GM23338 (cell line): Measurements from ENCODE around the gene GTF2A2. TPM values are rescaled to one million over a fixed set of nuclear protein-coding genes. Genes with fewer than 3 reads are reported as not detected.
A peak's percentile ranks its signal among the peaks of the same experiment; 100 is the strongest.
"Not testable (repeated sequence)": the region's sequence is repeated elsewhere in the genome, so short reads cannot be mapped to it uniquely, and the experiment has no call there.

ENCODE experiments used
- ATAC-seq: fragments of 200-7000 bp; cut with Tn5 transposase; 3 replicates; pipeline ENCODE4 v1.9.1; 2020
- DNase-seq: peaks from one replicate; pipeline ENCODE4 v3.0.0-alpha.2; 2015; ENCODE audit warnings: low spot score
- H2AFZ ChIP-seq: fragments of 200-600 bp; sonication (generic); 2 replicates; pipeline ENCODE4 v1.8.0; 2016; ENCODE audit warnings: antibody characterized with exemption, mild to moderate bottlenecking, moderate library complexity
- H3F3A ChIP-seq: fragments of 200-600 bp; sonication (generic); replicated peaks from 2 replicates; pipeline ENCODE4 v1.8.0; 2017; ENCODE audit warnings: antibody characterized with exemption, mixed run types, low read depth
- H3K27ac ChIP-seq: fragments of 200-600 bp; sonication (generic); 2 replicates; pipeline ENCODE4 v1.6.1; 2016; ENCODE audit warnings: low read depth
- H3K27me3 ChIP-seq: fragments of 200-600 bp; sonication (generic); 2 replicates; pipeline ENCODE4 v1.8.0; 2016; ENCODE audit warnings: mild to moderate bottlenecking, mixed run types, moderate library complexity; ENCODE audit not compliant: insufficient read depth
- H3K36me3 ChIP-seq: fragments of 200-600 bp; sonication (generic); 2 replicates; pipeline ENCODE4 v1.8.0; 2016; ENCODE audit warnings: mild to moderate bottlenecking; ENCODE audit not compliant: insufficient read depth
- H3K4me1 ChIP-seq: fragments of 200-600 bp; sonication (generic); 2 replicates; pipeline ENCODE4 v1.8.0; 2016; ENCODE audit warnings: mild to moderate bottlenecking, moderate library complexity; ENCODE audit not compliant: insufficient read depth
- H3K4me2 ChIP-seq: fragments of 200-600 bp; sonication (generic); 2 replicates; pipeline ENCODE4 v1.7.1; 2017; ENCODE audit warnings: mixed run types
- H3K4me3 ChIP-seq: fragments of 200-600 bp; sonication (generic); 2 replicates; pipeline ENCODE4 v1.6.1; 2016; ENCODE audit warnings: mixed run types
- H3K79me2 ChIP-seq: fragments of 200-600 bp; sonication (generic); replicated peaks from 2 replicates; pipeline ENCODE4 v1.8.0; 2017; ENCODE audit warnings: mild to moderate bottlenecking; ENCODE audit not compliant: insufficient read depth
- H3K9me2 ChIP-seq: fragments of 200-600 bp; sonication (generic); 2 replicates; pipeline ENCODE4 v1.8.0; 2017; ENCODE audit not compliant: insufficient read depth
- H4K20me1 ChIP-seq: fragments of 200-600 bp; sonication (generic); replicated peaks from 2 replicates; pipeline ENCODE4 v1.8.0; 2017; ENCODE audit warnings: mild to moderate bottlenecking; ENCODE audit not compliant: insufficient read depth
- H3K27ac Mint-ChIP-seq: 2 replicates; pipeline ENCODE4 v1.8.0; 2020; ENCODE audit warnings: inconsistent platforms, mild to moderate bottlenecking, moderate library complexity, mixed read lengths
- H3K27me3 Mint-ChIP-seq: 3 replicates; pipeline ENCODE4 v1.8.0; 2022; ENCODE audit warnings: low read depth, mild to moderate bottlenecking, moderate library complexity, mixed read lengths, inconsistent platforms; ENCODE audit not compliant: insufficient read depth, poor library complexity
- H3K36me3 Mint-ChIP-seq: 3 replicates; pipeline ENCODE4 v1.8.0; 2021; ENCODE audit warnings: low read depth, mild to moderate bottlenecking, inconsistent platforms, moderate library complexity, mixed read lengths
- H3K4me1 Mint-ChIP-seq: 3 replicates; pipeline ENCODE4 v1.8.0; 2020; ENCODE audit warnings: mild to moderate bottlenecking, inconsistent platforms, mixed read lengths
- H3K4me3 Mint-ChIP-seq: 3 replicates; pipeline ENCODE4 v1.8.0; 2021; ENCODE audit warnings: moderate library complexity, mild to moderate bottlenecking, inconsistent platforms, mixed read lengths
- H3K9me3 Mint-ChIP-seq: 3 replicates; pipeline ENCODE4 v1.8.0; 2020; ENCODE audit warnings: moderate library complexity, mild to moderate bottlenecking, inconsistent platforms, mixed read lengths
- EZH2phosphoT487 ChIP-seq: fragments of 200-600 bp; sonication (generic); IDR thresholded peaks from one replicate; pipeline ENCODE4 v1.8.1; 2018; ENCODE audit warnings: antibody characterized with exemption; ENCODE audit not compliant: unreplicated experiment
- JUNB ChIP-seq: IDR thresholded peaks from one replicate; pipeline ENCODE4 v1.6.1; 2016; ENCODE audit warnings: antibody characterized with exemption; ENCODE audit not compliant: unreplicated experiment
- NANOG ChIP-seq: IDR thresholded peaks from 2 replicates; pipeline ENCODE4 v1.6.1; 2016; ENCODE audit warnings: antibody characterized with exemption, borderline replicate concordance
- STAT1 ChIP-seq: IDR thresholded peaks from one replicate; pipeline ENCODE4 v1.6.1; 2016; ENCODE audit warnings: antibody characterized with exemption; ENCODE audit not compliant: unreplicated experiment
- ZNF331 ChIP-seq: fragments of 250-450 bp; sonication (Bioruptor Pico); IDR thresholded peaks from 2 replicates; pipeline ENCODE4 v1.5.0; 2020; ENCODE audit warnings: low read depth, mild to moderate bottlenecking, moderate library complexity
- polyA plus RNA-seq: library from polyadenylated mRNA; unstranded; fragments of >200 nt; fragmentation: Nextera tagmentation; extraction: Ambion mirVana; gene quantifications from 2 replicates; pipeline ENCODE4 v1.2.1, GENCODE V29; 2016
- total RNA-seq: library from RNA; depleted of rRNA; stranded (reverse); fragments of >200 nt; shearing (Covaris generic); gene quantifications from 2 replicates; pipeline ENCODE4 v1.2.3, GENCODE V29; 2014
- TF ChIP-seq, protein P1 (sequence below): IDR thresholded peaks from 2 replicates; pipeline ENCODE4 v1.6.1; 2016; ENCODE audit warnings: antibody characterized with exemption
- TF ChIP-seq, protein P2 (sequence below): IDR thresholded peaks from one replicate; pipeline ENCODE4 v1.6.1; 2018; ENCODE audit warnings: antibody characterized with exemption; ENCODE audit not compliant: unreplicated experiment

GTF2A2 gene
- total and polyA plus RNA-seq, 2 experiments from 2014 or later = 45.9 to 424 TPM

DNA sequence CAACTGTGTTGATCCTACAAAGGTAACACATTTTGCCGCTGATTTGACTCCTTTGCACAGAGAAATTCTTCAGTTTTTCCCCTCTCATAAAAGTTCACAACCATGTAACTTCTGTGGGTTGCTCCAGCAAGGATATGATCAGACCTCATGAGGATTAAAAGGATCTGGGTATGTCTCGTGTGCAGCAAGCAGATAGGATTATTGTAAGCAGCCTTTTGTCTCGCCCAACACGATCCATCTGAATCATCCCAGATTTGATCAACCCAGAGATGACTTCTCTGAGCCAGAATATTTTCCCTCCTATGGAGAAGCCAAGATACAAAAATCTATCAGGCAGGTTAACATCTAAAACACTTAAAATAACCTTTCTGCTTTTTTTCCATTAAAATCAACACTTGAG lies 44.6 kb upstream of the GTF2A2 start:
- H3K4me2 ChIP-seq = no peak overlapping the region
- no peaks in the 10 kb centered on the region for H3K4me1 ChIP-seq
- H3K36me3 ChIP-seq = no peaks in the 10 kb centered on the region
- TF ChIP-seq ZNF331 (CRISPR knock-in tag) = no peak
- TF ChIP-seq, protein P1, sequence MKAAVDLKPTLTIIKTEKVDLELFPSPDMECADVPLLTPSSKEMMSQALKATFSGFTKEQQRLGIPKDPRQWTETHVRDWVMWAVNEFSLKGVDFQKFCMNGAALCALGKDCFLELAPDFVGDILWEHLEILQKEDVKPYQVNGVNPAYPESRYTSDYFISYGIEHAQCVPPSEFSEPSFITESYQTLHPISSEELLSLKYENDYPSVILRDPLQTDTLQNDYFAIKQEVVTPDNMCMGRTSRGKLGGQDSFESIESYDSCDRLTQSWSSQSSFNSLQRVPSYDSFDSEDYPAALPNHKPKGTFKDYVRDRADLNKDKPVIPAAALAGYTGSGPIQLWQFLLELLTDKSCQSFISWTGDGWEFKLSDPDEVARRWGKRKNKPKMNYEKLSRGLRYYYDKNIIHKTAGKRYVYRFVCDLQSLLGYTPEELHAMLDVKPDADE = no peak
- TF ChIP-seq JUNB = no peak
- no peak for TF ChIP-seq NANOG
- no peak for TF ChIP-seq EZH2phosphoT487
- TF ChIP-seq, protein P2, sequence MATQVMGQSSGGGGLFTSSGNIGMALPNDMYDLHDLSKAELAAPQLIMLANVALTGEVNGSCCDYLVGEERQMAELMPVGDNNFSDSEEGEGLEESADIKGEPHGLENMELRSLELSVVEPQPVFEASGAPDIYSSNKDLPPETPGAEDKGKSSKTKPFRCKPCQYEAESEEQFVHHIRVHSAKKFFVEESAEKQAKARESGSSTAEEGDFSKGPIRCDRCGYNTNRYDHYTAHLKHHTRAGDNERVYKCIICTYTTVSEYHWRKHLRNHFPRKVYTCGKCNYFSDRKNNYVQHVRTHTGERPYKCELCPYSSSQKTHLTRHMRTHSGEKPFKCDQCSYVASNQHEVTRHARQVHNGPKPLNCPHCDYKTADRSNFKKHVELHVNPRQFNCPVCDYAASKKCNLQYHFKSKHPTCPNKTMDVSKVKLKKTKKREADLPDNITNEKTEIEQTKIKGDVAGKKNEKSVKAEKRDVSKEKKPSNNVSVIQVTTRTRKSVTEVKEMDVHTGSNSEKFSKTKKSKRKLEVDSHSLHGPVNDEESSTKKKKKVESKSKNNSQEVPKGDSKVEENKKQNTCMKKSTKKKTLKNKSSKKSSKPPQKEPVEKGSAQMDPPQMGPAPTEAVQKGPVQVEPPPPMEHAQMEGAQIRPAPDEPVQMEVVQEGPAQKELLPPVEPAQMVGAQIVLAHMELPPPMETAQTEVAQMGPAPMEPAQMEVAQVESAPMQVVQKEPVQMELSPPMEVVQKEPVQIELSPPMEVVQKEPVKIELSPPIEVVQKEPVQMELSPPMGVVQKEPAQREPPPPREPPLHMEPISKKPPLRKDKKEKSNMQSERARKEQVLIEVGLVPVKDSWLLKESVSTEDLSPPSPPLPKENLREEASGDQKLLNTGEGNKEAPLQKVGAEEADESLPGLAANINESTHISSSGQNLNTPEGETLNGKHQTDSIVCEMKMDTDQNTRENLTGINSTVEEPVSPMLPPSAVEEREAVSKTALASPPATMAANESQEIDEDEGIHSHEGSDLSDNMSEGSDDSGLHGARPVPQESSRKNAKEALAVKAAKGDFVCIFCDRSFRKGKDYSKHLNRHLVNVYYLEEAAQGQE = no peak
- no peak for TF ChIP-seq STAT1
- H3K4me3 ChIP-seq = no peak overlapping the region
- H4K20me1 ChIP-seq = no peaks in the 10 kb centered on the region
- Mint-ChIP-seq H3K9me3 (no peaks in the 10 kb centered on the region), H3K4me3 (no peak overlapping the region), H3K27ac (no peak overlapping the region), H3K27me3 (no peaks in the 10 kb centered on the region), H3K36me3 (no peaks in the 10 kb centered on the region), H3K4me1 (peaks cover 3% of the 10 kb centered on the region; the same call in 1 of the 3 replicates)
- DNase-seq (no peak), ATAC-seq (no peak)
- no peaks in the 10 kb centered on the region for H3K9me2 ChIP-seq
- H3K27me3 ChIP-seq = no peaks in the 10 kb centered on the region
- peak overlapping the region; percentile 48; the same call in 1 of the 2 replicates for H2AFZ ChIP-seq
- no peaks in the 10 kb centered on the region for H3F3A ChIP-seq
- no peaks in the 10 kb centered on the region for H3K79me2 ChIP-seq
- H3K27ac ChIP-seq = no peak overlapping the region

DNA sequence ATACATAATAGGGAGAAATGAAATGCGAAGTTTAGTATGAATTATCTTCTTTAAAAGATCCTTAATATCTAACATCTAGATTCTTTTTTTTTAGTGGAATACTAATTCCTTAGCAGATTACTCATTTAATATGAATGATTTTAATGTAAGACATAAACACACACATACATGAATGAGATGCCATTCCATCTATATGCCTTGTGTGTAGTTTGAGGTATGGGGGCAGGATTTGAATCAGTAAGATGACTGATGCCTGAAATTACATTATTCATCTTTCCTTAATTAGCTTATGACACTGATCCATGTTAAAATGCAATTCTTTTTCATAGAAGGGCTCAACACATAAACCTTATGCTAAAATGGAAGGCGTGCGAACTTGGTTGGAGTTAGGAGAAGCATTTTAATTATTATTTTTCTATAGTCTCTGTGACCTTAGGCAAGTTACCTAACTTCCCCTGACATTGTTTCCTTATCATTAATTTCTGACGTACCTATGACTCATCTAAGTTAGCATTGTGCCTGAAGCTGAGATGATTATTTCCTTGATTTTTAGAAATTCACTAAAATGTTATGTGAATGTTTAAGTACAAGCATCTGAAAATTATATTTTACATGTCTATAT lies 42.6 kb upstream of the GTF2A2 start:
- Histone ChIP-seq H2AFZ (no peak overlapping the region), H3K4me3 (no peak overlapping the region), H3K4me1 (no peaks in the 10 kb centered on the region), H3K27me3 (no peaks in the 10 kb centered on the region), H4K20me1 (no peaks in the 10 kb centered on the region), H3K79me2 (no peaks in the 10 kb centered on the region), H3K4me2 (no peak overlapping the region), H3K36me3 (no peaks in the 10 kb centered on the region), H3K27ac (no peak overlapping the region), H3K9me2 (no peaks in the 10 kb centered on the region), H3F3A (no peaks in the 10 kb centered on the region)
- H3K27me3 Mint-ChIP-seq = no peaks in the 10 kb centered on the region
- no peak overlapping the region for H3K4me3 Mint-ChIP-seq
- H3K27ac Mint-ChIP-seq = no peak overlapping the region
- peaks cover 3% of the 10 kb centered on the region; the same call in 1 of the 3 replicates for H3K4me1 Mint-ChIP-seq
- ATAC-seq (no peak), DNase-seq (no peak)
- no peaks in the 10 kb centered on the region for H3K9me3 Mint-ChIP-seq
- no peaks in the 10 kb centered on the region for H3K36me3 Mint-ChIP-seq
- no peak for TF ChIP-seq ZNF331 (CRISPR knock-in tag)

DNA sequence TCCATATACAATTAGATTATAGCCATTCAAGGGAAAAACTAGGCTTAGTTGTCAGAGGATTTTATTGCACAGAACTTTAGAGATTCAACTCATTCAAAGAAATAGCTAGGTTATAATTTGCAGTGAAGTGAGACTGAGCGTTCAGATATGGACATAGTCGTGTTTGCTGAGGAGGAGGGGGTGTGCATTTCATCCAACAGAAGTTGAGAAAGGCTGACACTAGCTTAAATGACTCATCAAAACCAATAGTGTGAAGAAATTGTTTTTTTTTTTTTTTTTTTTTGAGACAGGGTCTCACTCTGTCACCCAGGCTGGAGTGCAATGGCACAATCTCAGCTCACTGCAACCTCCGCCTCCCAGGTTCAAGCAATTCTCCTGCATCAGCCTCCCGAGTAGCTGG lies 40.8 kb upstream of the GTF2A2 start:
- H3K79me2 ChIP-seq, H3K27me3 Mint-ChIP-seq, H3K36me3 Mint-ChIP-seq, H3K27ac Mint-ChIP-seq, H3K4me1 ChIP-seq, H3K27me3 ChIP-seq, H3K9me2 ChIP-seq, H3K9me3 Mint-ChIP-seq, H3K4me2 ChIP-seq, DNase-seq, H3F3A ChIP-seq, H3K27ac ChIP-seq, H3K4me1 Mint-ChIP-seq, H3K4me3 Mint-ChIP-seq, H3K4me3 ChIP-seq, ATAC-seq, H2AFZ ChIP-seq, H4K20me1 ChIP-seq, H3K36me3 ChIP-seq: not testable (repeated sequence)
